Activated T-helper 1 cell treated with anti-CD3 and anti-CD28 coated beads, Interleukin-12 subunit alpha, Interleukin-12 subunit beta, Interleukin-2, Interleukin-4 antibody, amounts not matched to agents 30 ng/mL and 10 ng/mL and 1 ng/mL, durations not matched to agents 14 hours and 24 hours and 36 hours (primary cell): Measurements from ENCODE around the gene CIB1. TPM values are rescaled to one million over a fixed set of nuclear protein-coding genes. Genes with fewer than 3 reads are reported as not detected.

Experiments
- DNase-seq: peaks from one replicate; pipeline ENCODE4 v3.0.0; 2021; ENCODE audit warnings: low spot score
- H3K27ac Mint-ChIP-seq: one replicate; pipeline ENCODE4 v1.8.0; 2021; ENCODE audit warnings: mild to moderate bottlenecking, mixed read lengths
- H3K27me3 Mint-ChIP-seq: one replicate; pipeline ENCODE4 v1.8.0; 2022; ENCODE audit warnings: mild to moderate bottlenecking, moderate library complexity, mixed read lengths; ENCODE audit not compliant: insufficient read depth
- H3K36me3 Mint-ChIP-seq: one replicate; pipeline ENCODE4 v1.8.0; 2021; ENCODE audit warnings: low read depth, mixed read lengths
- H3K4me1 Mint-ChIP-seq: one replicate; pipeline ENCODE4 v1.8.0; 2021; ENCODE audit warnings: low read depth, mixed read lengths
- H3K4me3 Mint-ChIP-seq: one replicate; pipeline ENCODE4 v1.8.0; 2021; ENCODE audit warnings: mild to moderate bottlenecking, moderate library complexity, mixed read lengths
- H3K9me3 Mint-ChIP-seq: one replicate; pipeline ENCODE4 v1.8.0; 2021; ENCODE audit warnings: mixed read lengths
- intact Hi-C: fragments of 100-400 bp; cut with micrococcal nuclease; formaldehyde crosslinking; loops from one replicate; pipeline ENCODE4 v1.15.1; 2024
- total RNA-seq: library from RNA; stranded (reverse); gene quantifications from 2 replicates; pipeline ENCODE4 v1.2.3, GENCODE V29; 2022

Gene CIB1
- total RNA-seq, 1 donor from 2014 or later, result 145 TPM

DNA sequence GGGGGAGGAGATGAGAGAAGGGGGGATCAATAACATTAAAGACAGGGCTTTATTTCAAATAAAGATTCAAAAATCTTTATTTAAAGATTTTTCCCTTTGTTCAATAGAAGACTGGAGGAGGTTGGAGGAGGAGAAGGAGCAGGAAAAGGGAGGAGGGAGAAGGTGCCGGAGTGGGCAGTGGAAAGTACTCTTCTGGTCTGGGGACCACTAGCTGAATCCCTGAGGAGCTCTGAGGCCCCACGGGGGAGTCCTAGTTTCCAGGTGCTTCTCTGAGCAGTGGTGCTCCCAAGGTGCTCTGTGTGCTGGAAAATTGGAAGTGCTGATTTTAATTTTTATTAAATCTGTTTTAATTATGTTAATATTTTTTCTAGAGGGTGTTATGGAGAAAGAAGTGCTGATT is 52.0 kb downstream of the CIB1 start:
- H3K4me1 Mint-ChIP-seq, result peaks cover 27% of the 10 kb centered on the region
- intact Hi-C loops, result loop anchor here (5.0 kb wide), 1 partner anchor 86 kb away; the partner anchor contains the start of gene NGRN
- no peak for DNase-seq
- peaks cover 12% of the 10 kb centered on the region for H3K27me3 Mint-ChIP-seq
- H3K9me3 Mint-ChIP-seq, result no peaks in the 10 kb centered on the region
- H3K4me3 Mint-ChIP-seq, result no peak overlapping the region
- peaks cover 4% of the 10 kb centered on the region for H3K36me3 Mint-ChIP-seq
- no peak overlapping the region for H3K27ac Mint-ChIP-seq

Other genes starting within 250 kb of the CIB1 start
- 22.6 and 23.1 TPM in 2 replicates for gene ZNF710, start 232.6 kb downstream of the CIB1 start, total RNA-seq
- 94.1 and 96.3 TPM in 2 replicates for gene IDH2, start 131.5 kb downstream of the CIB1 start, total RNA-seq
- gene SEMA4B, start 32.6 kb downstream of the CIB1 start, total RNA-seq, result 17.5 and 18.8 TPM in 2 replicates
- 12.7 and 15.5 TPM in 2 replicates for gene GDPGP1, start 268 bp upstream of the CIB1 start, total RNA-seq
- 0.29 and 0.65 TPM in 2 replicates for gene TTLL13, start 15.6 kb upstream of the CIB1 start, total RNA-seq
- 39.0 and 39.9 TPM in 2 replicates for gene NGRN, start 31.7 kb upstream of the CIB1 start, total RNA-seq
- 1.6 and 2.1 TPM in 2 replicates for gene ZNF774, start 118.3 kb upstream of the CIB1 start, total RNA-seq
- 144 and 149 TPM in 2 replicates for gene IQGAP1, start 154.3 kb upstream of the CIB1 start, total RNA-seq